ENCODE measurements around the gene MAPT.

The MAPT gene

DNA sequence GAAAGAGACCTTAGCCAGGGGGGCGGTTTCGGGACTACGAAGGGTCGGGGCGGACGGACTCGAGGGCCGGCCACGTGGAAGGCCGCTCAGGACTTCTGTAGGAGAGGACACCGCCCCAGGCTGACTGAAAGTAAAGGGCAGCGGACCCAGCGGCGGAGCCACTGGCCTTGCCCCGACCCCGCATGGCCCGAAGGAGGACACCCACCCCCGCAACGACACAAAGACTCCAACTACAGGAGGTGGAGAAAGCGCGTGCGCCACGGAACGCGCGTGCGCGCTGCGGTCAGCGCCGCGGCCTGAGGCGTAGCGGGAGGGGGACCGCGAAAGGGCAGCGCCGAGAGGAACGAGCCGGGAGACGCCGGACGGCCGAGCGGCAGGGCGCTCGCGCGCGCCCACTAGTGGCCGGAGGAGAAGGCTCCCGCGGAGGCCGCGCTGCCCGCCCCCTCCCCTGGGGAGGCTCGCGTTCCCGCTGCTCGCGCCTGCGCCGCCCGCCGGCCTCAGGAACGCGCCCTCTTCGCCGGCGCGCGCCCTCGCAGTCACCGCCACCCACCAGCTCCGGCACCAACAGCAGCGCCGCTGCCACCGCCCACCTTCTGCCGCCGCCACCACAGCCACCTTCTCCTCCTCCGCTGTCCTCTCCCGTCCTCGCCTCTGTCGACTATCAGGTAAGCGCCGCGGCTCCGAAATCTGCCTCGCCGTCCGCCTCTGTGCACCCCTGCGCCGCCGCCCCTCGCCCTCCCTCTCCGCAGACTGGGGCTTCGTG is at the start of gene MAPT:
Gene MAPT, plus strand, starts transcription at position 533 of the 763 bp plus-strand sequence. CDS start 67,784 bp downstream, outside the sequence.
- DNase-seq (ENCODE audit: low read depth in 2 of 2), result peak; percentile 91 to 94
- peak within 1 kb of the TSS; percentile 66 to 67 for H3K4me3 ChIP-seq (replicated peaks in 1 of 2; ENCODE audit: low read depth in 2 of 2, low read length in 2 of 2)
- TF ChIP-seq CTCF (IDR thresholded peaks at IDR 0.05; ENCODE audit: low read depth, low read length), result peak; percentile 43

- H3K4me3 ChIP-seq (replicated peaks in 1 of 2; ENCODE audit: low read depth in 2 of 2, low read length in 2 of 2), result no peak within 1 kb of the TSS
- no peak for TF ChIP-seq CTCF (IDR thresholded peaks at IDR 0.05; ENCODE audit: low read depth, low read length)
- DNase-seq (ENCODE audit: low read depth in 2 of 2), result no peak
These were observed 49.5 kb upstream of the MAPT start, which contains the start of gene SPPL2C for GRCh38 chr17:45844695-45845375. Gene SPPL2C (plus strand): TSS chr17:45844881. CDS start chr17:45844907, 26 bp downstream.

- no peak overlapping the region for H3K4me3 ChIP-seq (replicated peaks in 1 of 2; ENCODE audit: low read depth in 2 of 2, low read length in 2 of 2)
- DNase-seq (ENCODE audit: low read depth in 2 of 2), result no peak
- TF ChIP-seq CTCF (IDR thresholded peaks at IDR 0.05; ENCODE audit: low read depth, low read length), result no peak
These were observed 48.8 kb upstream of the MAPT start for GRCh38 chr17:45845376-45846185.

DNA sequence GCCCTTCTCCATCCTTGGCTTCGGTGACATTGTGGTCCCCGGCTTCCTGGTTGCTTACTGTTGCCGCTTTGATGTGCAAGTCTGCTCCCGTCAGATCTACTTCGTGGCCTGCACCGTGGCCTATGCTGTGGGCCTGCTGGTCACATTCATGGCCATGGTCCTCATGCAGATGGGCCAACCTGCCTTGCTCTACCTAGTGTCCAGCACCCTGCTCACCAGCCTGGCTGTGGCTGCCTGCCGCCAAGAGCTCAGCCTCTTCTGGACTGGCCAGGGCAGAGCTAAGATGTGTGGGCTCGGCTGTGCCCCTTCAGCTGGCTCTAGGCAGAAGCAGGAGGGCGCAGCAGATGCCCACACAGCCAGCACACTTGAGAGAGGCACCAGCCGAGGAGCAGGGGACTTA is 48.1 kb upstream of the MAPT start:
- DNase-seq (ENCODE audit: low read depth in 2 of 2), result no peak
- no peak overlapping the region for H3K4me3 ChIP-seq (replicated peaks in 1 of 2; ENCODE audit: low read depth in 2 of 2, low read length in 2 of 2)
- no peak for TF ChIP-seq CTCF (IDR thresholded peaks at IDR 0.05; ENCODE audit: low read depth, low read length)

GRCh38 chr17:45846646-45847045 is 47.7 kb upstream of the MAPT start:
- no peak overlapping the region for H3K4me3 ChIP-seq (replicated peaks in 1 of 2; ENCODE audit: low read depth in 2 of 2, low read length in 2 of 2)
- no peak for TF ChIP-seq CTCF (IDR thresholded peaks at IDR 0.05; ENCODE audit: low read depth, low read length)
- DNase-seq (ENCODE audit: low read depth in 2 of 2), result no peak

DNA sequence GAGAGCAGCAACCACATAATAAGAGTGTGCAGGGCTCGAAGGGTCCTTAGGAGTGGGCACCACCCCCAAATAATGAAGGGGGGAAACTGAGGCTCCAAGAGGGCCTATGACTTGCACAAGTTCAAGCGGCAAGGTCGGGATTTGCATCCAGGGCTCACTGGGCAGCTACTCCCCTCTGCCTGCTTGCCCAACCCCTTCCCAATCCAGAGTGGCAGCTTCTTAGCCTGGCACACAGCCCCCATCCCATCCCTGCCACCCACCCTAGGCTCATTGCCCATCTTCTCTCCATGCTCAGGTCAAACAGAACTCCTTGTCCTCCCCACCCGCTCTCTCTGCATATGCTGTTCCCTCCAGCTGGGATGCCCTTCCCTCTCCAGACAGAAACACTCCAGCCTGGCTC is 47.3 kb upstream of the MAPT start:
- H3K4me3 ChIP-seq (replicated peaks in 1 of 2; ENCODE audit: low read depth in 2 of 2, low read length in 2 of 2), result no peak overlapping the region
- TF ChIP-seq CTCF (IDR thresholded peaks at IDR 0.05; ENCODE audit: low read depth, low read length), result no peak
- DNase-seq (ENCODE audit: low read depth in 2 of 2), result no peak
